Loucy (cell line): ENCODE data around the gene UBE4B.

Experiments used
- H2AFZ ChIP-seq: fragments of 200-600 bp; sonication (generic); 2 replicates; pipeline ENCODE4 v1.6.0; 2016; ENCODE audit warnings: antibody characterized with exemption, mild to moderate bottlenecking, low read length, moderate library complexity
- H3F3A ChIP-seq: fragments of 200-600 bp; 2 replicates; pipeline ENCODE4 v1.6.0; 2016; ENCODE audit warnings: antibody characterized with exemption, low read depth, mild to moderate bottlenecking
- H3K27me3 ChIP-seq: fragments of 200-600 bp; sonication (generic); 2 replicates; pipeline ENCODE4 v1.6.1; 2014; ENCODE audit warnings: low read length, mild to moderate bottlenecking; ENCODE audit not compliant: insufficient read depth, poor library complexity, severe bottlenecking
- H3K36me3 ChIP-seq: fragments of 200-600 bp; sonication (generic); 2 replicates; pipeline ENCODE4 v1.6.1; 2016; ENCODE audit warnings: low read length; ENCODE audit not compliant: insufficient read depth
- H3K4me1 ChIP-seq: fragments of 200-600 bp; sonication (generic); 2 replicates; pipeline ENCODE4 v1.5.1; 2014; ENCODE audit warnings: low read length, mild to moderate bottlenecking; ENCODE audit not compliant: insufficient read depth, poor library complexity, severe bottlenecking
- H3K4me2 ChIP-seq: fragments of 200-600 bp; sonication (generic); 2 replicates; pipeline ENCODE4 v1.6.0; 2014; ENCODE audit warnings: antibody characterized with exemption, low read length, low read depth, mild to moderate bottlenecking; ENCODE audit not compliant: poor library complexity, severe bottlenecking
- H3K4me3 ChIP-seq: fragments of 200-600 bp; sonication (generic); 2 replicates; pipeline ENCODE4 v1.5.1; 2014; ENCODE audit warnings: low read length, mild to moderate bottlenecking, mixed read lengths; ENCODE audit not compliant: poor library complexity, severe bottlenecking
- H3K79me2 ChIP-seq: fragments of 200-600 bp; sonication (generic); 2 replicates; pipeline ENCODE4 v1.6.1; 2014; ENCODE audit warnings: low read length; ENCODE audit not compliant: insufficient read depth
- H3K9ac ChIP-seq: fragments of 200-600 bp; sonication (generic); 2 replicates; pipeline ENCODE4 v1.6.0; 2014; ENCODE audit warnings: mild to moderate bottlenecking, low read depth, low read length, moderate library complexity; ENCODE audit not compliant: poor library complexity, severe bottlenecking
- H3K9me2 ChIP-seq: fragments of 200-600 bp; sonication (generic); replicated peaks from 2 replicates; pipeline ENCODE4 v1.6.1; 2016; ENCODE audit warnings: low read depth, low read length, mixed read lengths
- H3K9me3 ChIP-seq: fragments of 200-600 bp; sonication (generic); 2 replicates; pipeline ENCODE4 v1.6.1; 2014; ENCODE audit warnings: mild to moderate bottlenecking, antibody characterized with exemption, low read length, low read depth; ENCODE audit not compliant: insufficient read depth
- H4K20me1 ChIP-seq: fragments of 200-600 bp; sonication (generic); 2 replicates; pipeline ENCODE4 v1.6.0; 2014; ENCODE audit warnings: antibody characterized with exemption, low read length, mild to moderate bottlenecking; ENCODE audit not compliant: insufficient read depth, poor library complexity, severe bottlenecking
- CTCF ChIP-seq: fragments of 200-600 bp; sonication (generic); conservative IDR thresholded peaks from 2 replicates; pipeline ENCODE4 v1.5.1; 2014; ENCODE audit warnings: mild to moderate bottlenecking, antibody characterized with exemption, low read length
- EZH2phosphoT487 ChIP-seq: fragments of 200-600 bp; IDR thresholded peaks from 2 replicates; pipeline ENCODE4 v1.6.1; 2018; ENCODE audit warnings: antibody characterized with exemption, mild to moderate bottlenecking, moderate library complexity, borderline replicate concordance

The UBE4B gene

GRCh38 chr1:10173582-10173981, 140.8 kb downstream of the UBE4B start:
- H3K9me2 ChIP-seq: no peaks in the 10 kb centered on the region
- H3K9ac ChIP-seq: no peak overlapping the region
- H3K4me2 ChIP-seq: no peak overlapping the region
- no peak overlapping the region for H2AFZ ChIP-seq
- H3K27me3 ChIP-seq: no peaks in the 10 kb centered on the region
- no peaks in the 10 kb centered on the region for H3K79me2 ChIP-seq
- no peak overlapping the region for H3K4me3 ChIP-seq
- TF ChIP-seq EZH2phosphoT487 (no peak), CTCF (no peak)
- H3K9me3 ChIP-seq: no peaks in the 10 kb centered on the region
- H3K4me1 ChIP-seq: peaks cover 39% of the 10 kb centered on the region
- H3K36me3 ChIP-seq: no peaks in the 10 kb centered on the region
- no peaks in the 10 kb centered on the region for H4K20me1 ChIP-seq
- H3F3A ChIP-seq: peaks cover 10% of the 10 kb centered on the region

DNA sequence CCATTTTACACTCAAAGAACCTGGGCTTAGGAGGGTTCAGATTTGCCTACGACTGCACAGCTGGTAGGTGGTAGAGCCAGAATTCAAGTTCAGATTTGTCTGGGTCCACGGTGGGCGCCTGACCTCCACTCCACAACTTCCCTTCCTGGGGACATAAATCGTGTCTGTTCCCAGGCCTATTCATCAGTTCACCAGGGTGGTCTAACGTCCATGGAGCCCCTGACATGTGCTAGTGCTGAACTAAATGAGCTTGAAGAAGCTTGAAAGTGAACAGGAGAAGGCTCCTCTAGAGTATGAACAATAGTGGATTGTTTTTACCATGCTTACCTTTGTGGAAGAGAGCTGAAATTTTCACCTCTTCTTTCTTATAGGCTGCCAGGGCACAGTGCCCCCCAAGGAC, 145.1 kb downstream of the UBE4B start:
- Histone ChIP-seq H3K4me3 (no peak overlapping the region), H2AFZ (no peak overlapping the region), H3F3A (no peaks in the 10 kb centered on the region), H3K4me2 (no peak overlapping the region), H3K9me3 (no peaks in the 10 kb centered on the region), H3K36me3 (peaks cover 10% of the 10 kb centered on the region; the same call in 1 of the 2 replicates), H4K20me1 (no peaks in the 10 kb centered on the region), H3K27me3 (no peaks in the 10 kb centered on the region), H3K4me1 (peaks cover 1% of the 10 kb centered on the region), H3K9me2 (no peaks in the 10 kb centered on the region), H3K79me2 (no peaks in the 10 kb centered on the region), H3K9ac (no peak overlapping the region)
- no peak for TF ChIP-seq EZH2phosphoT487
- TF ChIP-seq CTCF: no peak

GRCh38 chr1:10178597-10179405, 146.0 kb downstream of the UBE4B start:
- no peak overlapping the region for H3K4me3 ChIP-seq
- H3F3A ChIP-seq: no peaks in the 10 kb centered on the region
- H3K4me2 ChIP-seq: no peak overlapping the region
- no peaks in the 10 kb centered on the region for H3K4me1 ChIP-seq
- no peak for TF ChIP-seq EZH2phosphoT487
- no peak for TF ChIP-seq CTCF
- H3K79me2 ChIP-seq: no peaks in the 10 kb centered on the region
- no peak overlapping the region for H3K9ac ChIP-seq
- no peaks in the 10 kb centered on the region for H3K9me2 ChIP-seq
- no peaks in the 10 kb centered on the region for H3K27me3 ChIP-seq
- H3K9me3 ChIP-seq: no peaks in the 10 kb centered on the region
- H4K20me1 ChIP-seq: no peaks in the 10 kb centered on the region
- peaks cover 10% of the 10 kb centered on the region; the same call in 1 of the 2 replicates for H3K36me3 ChIP-seq
- H2AFZ ChIP-seq: no peak overlapping the region
